GM15510 (cell line): ENCODE results near the gene MAP7D3.

Source experiments
- POLR2A ChIP-seq: IDR thresholded peaks from 3 replicates; pipeline ENCODE4 v1.6.1; 2011; ENCODE audit warnings: borderline replicate concordance; ENCODE audit not compliant: insufficient read length; ENCODE audit errors: extremely low read depth

MAP7D3 gene

GRCh38 chrX:136203438-136203837 lies 47.8 kb downstream of the MAP7D3 start:
- no peak for TF ChIP-seq POLR2A

- TF ChIP-seq POLR2A, result no peak
These were observed 48.3 kb downstream of the MAP7D3 start for GRCh38 chrX:136202889-136203288.

- TF ChIP-seq POLR2A, result no peak
These were observed 49.6 kb downstream of the MAP7D3 start for GRCh38 chrX:136201601-136202000.

GRCh38 chrX:136200466-136200865 lies 50.7 kb downstream of the MAP7D3 start:
- TF ChIP-seq POLR2A, result no peak

GRCh38 chrX:136199365-136199764 lies 51.8 kb downstream of the MAP7D3 start:
- no peak for TF ChIP-seq POLR2A

GRCh38 chrX:136198678-136199243 lies 52.4 kb downstream of the MAP7D3 start:
- TF ChIP-seq POLR2A, result no peak

- TF ChIP-seq POLR2A, result no peak
These were observed 53.2 kb downstream of the MAP7D3 start for GRCh38 chrX:136198010-136198409.

- no peak for TF ChIP-seq POLR2A
These were observed 54.5 kb downstream of the MAP7D3 start for GRCh38 chrX:136196691-136197155.

GRCh38 chrX:136195247-136195646 lies 56.0 kb downstream of the MAP7D3 start:
- TF ChIP-seq POLR2A, result no peak

- TF ChIP-seq POLR2A, result no peak
These were observed 56.7 kb downstream of the MAP7D3 start for GRCh38 chrX:136194536-136194935.

- no peak for TF ChIP-seq POLR2A
These were observed 57.4 kb downstream of the MAP7D3 start for GRCh38 chrX:136193771-136194170.

- no peak for TF ChIP-seq POLR2A
These were observed 58.3 kb downstream of the MAP7D3 start for GRCh38 chrX:136192839-136193414.

GRCh38 chrX:136192135-136192534 lies 59.1 kb downstream of the MAP7D3 start:
- no peak for TF ChIP-seq POLR2A

- TF ChIP-seq POLR2A, result no peak
These were observed 60.0 kb downstream of the MAP7D3 start for GRCh38 chrX:136191171-136191570.

- no peak for TF ChIP-seq POLR2A
These were observed 61.0 kb downstream of the MAP7D3 start for GRCh38 chrX:136190038-136190713.

GRCh38 chrX:136189222-136189621 lies 62.0 kb downstream of the MAP7D3 start:
- no peak for TF ChIP-seq POLR2A

- no peak for TF ChIP-seq POLR2A
These were observed 65.2 kb downstream of the MAP7D3 start for GRCh38 chrX:136186023-136186413.

GRCh38 chrX:136185401-136186022 lies 65.7 kb downstream of the MAP7D3 start:
- TF ChIP-seq POLR2A, result no peak
